GM21576 (cell line): ENCODE data around the gene GATA3.
"Not testable (repeated sequence)": the region's sequence is repeated elsewhere in the genome, so short reads cannot be mapped to it uniquely, and the experiment has no call there.

Experiments used
- ATAC-seq: cut with Tn5 transposase; IDR thresholded peaks from one replicate; pipeline ENCODE4 v1.9.1; 2021; ENCODE audit warnings: mild to moderate bottlenecking, moderate library complexity; ENCODE audit not compliant: unreplicated experiment

The GATA3 gene

GRCh38 chr10:8054494-8055407 is at the start of gene GATA3:
Gene GATA3, plus strand, starts transcription at chr10:8054688. Its CDS starts 968 bp downstream, at chr10:8055656.
- ATAC-seq, result peak; percentile 28

GRCh38 chr10:8006274-8006999 is 48.1 kb upstream of the GATA3 start:
- peak; percentile 50 for ATAC-seq

GRCh38 chr10:8009031-8009430 is 45.5 kb upstream of the GATA3 start:
- ATAC-seq, result no peak

- no peak for ATAC-seq
Observed at GRCh38 chr10:8013006-8013405, 41.5 kb upstream of the GATA3 start.

GRCh38 chr10:8013619-8014018 is 40.9 kb upstream of the GATA3 start:
- ATAC-seq, result no peak

DNA sequence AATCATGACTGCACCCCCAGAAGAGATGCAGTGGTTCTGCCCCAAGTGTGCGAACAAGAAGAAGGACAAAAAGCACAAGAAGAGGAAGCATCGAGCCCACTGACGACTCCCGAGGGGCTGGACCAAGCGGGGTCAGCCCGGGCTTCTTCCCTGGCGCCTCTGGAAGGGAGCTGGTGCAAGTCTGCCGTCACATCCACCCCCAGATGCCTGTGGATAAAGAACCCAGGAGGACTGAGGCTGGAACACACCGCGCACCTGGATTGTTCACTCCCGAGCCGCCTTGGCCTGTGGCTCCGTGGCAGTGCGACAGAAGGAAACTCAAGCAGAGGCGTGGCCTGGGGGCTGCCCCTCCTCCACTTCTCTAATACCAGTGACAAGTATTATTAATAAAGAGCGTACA is 39.8 kb upstream of the GATA3 start:
- ATAC-seq, result no peak

GRCh38 chr10:8017277-8017676 is 37.2 kb upstream of the GATA3 start:
- no peak for ATAC-seq

- ATAC-seq, result no peak
Observed at GRCh38 chr10:8023321-8023720, 31.2 kb upstream of the GATA3 start.

GRCh38 chr10:8023851-8024250 is 30.6 kb upstream of the GATA3 start:
- no peak for ATAC-seq

- no peak for ATAC-seq
Observed at GRCh38 chr10:8026349-8027259, 27.9 kb upstream of the GATA3 start.

DNA sequence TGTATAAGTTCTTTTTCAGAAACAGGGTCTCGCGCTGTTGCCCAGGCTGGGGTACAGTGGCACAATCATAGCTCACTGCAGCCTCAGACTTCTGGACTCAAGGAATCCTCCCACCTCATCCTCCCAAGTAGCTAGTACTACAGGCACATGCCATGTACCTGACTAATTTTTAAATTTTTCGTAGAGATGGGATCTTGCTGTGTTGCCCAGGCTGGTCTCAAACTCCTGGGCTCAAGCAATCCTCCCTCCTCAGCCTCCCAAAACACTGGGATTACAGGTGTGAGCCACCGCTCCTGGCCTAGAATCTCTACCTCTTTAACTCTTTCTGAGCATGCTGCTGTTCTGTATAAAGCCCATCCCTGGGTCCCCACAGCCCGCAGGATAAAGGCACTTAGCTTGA is 23.3 kb upstream of the GATA3 start:
- not testable (repeated sequence) for ATAC-seq

DNA sequence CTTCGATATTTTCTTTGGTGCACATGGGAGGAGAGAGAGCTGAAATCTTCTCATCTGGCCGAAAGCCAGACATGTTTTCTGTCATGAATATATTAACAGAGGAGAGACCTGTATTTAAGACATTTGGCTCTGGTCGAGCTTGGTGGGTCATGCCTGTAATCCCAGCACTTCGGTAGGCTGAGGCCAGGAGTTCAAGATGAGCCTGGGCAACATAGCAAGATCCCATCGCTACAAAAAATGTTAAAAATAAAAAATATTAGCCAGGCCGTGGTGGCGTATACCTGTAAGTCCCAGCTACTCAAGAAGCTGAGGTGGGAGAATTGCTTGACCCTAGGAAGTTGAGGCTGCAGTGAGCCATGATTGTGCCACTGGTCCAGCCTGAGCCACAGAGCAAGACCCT is 21.9 kb upstream of the GATA3 start:
- ATAC-seq, result no peak

GRCh38 chr10:8033812-8034465 is 20.5 kb upstream of the GATA3 start:
- no peak for ATAC-seq

DNA sequence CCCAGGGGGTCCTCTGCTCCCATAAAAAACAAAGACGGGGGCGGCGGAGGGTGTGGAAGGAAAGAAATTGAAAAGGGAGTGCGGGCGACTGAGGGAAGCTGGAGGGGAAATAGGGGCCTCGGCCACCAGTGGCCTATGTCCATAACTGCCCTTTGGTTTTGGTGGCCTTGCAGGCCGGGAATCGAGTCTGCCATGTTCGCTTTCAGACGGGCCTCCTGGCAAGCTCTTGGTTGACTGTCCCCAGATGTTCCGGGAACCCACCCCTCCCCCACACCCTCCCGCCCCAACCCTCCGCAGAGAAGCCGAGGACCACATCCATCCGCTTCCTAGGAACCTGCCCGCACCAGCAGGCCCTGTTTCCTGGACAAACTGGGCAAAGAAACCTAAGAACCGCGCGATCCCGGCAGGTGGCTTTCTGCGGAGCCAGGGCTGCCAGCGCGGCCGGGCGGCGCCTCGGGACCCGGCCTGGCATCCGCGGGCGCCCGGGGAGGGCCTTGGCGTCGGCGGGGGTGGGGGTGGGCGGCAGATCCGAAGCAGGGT is 20.0 kb upstream of the GATA3 start:
- ATAC-seq, result no peak

DNA sequence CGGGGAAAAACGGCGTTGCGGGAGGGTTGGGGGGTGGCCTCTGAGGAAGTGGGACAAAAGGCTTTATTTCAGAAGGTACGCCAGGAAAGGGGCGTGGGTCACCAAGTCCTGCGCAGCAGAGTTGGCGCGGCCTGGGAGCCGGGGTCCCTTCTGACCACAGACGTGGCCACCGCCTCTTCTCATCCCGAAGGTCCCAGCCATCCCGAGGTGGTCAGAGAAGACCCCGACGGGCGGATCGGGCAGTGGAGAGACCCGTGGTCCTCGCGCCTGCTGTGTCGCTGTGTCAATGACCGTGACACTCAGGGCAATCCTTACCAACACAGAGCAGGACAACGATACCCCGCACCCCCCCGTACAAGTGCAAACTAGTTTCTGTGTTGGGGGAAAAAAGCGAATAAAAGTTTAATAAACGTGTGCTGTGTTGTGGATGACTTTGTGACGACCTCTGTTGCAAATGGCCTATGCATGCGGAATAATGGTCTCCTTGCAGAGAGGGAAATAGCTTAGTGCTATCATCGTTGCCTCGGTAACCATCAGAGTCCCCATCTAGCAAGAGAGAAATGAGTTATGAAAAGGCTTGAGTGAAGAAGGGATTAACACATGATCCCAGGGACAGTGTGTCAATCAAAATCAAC is 19.4 kb upstream of the GATA3 start:
- no peak for ATAC-seq

DNA sequence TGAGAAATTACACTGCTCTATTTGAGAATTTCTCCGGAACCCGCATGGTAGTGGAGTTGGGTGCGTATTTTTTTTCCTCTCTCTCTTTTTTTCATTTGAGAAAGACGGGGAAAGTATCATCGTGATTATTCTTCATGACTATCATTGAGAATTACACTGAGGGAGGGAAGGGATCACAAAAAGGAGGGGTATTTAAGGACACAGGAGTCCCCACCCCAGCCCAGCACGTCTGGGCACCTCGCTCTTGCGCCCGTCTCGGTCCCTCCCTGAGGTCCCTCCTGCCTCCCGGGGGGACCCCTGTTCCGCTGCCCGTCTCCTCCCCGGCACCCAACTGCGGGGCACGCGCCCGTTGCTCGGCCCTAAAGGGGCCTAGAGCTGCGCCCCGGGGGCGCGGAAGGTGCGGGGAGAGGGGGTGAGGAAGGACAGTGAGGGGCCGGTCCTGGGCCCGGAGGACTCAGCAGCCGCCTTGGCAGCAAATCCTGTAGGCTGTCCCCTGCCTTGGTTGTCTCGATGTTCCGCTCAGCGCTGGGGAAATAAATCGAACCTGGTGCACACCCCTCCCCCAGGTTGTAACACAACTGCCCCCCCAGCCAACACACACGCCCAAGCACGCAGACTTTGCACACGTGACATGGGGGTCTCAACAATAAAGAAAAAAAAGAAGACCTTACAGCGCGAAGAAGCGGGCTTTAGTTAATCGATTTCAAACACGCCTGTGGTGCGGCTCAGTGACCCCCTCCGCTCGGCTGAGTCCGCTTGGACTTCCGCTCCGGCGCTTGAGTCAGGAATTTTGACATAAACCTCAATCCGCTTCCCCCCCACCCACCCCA is 18.6 kb upstream of the GATA3 start:
- ATAC-seq, result no peak

DNA sequence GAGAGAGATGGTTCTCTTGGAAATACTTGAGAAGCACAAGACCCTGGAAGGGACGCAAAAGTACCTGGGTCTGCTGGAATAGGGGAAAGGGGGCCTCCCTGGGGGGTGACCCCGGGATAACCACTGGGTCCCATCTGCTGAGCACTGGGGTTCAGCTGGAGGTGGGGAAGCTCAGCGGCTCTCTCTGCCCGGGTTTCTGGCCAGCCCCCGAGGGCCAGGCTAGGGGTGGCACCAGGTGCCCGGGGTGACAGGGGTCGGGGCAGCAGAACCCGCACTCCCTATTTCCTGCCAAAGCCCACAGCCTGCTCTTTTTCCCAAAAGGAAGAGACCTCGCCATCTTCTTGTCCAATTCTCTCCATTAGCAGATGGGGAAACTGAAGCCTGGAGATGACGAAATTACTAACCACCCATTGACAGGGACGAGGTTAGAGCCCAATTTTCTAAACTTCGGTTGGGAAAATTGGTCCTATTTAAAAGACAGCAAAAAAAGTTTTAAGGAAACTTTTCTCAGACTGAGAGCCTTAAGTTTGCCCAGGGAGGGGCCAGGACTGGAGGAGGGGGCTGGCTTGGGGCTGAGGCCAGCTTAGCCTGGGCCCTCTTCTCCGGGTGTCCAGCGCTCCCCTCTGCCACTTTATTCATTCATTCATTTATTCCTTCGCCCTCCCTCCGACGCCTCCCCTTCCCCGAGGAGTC is 17.8 kb upstream of the GATA3 start:
- ATAC-seq, result no peak

- ATAC-seq, result no peak
Observed at GRCh38 chr10:8037199-8037801, 17.2 kb upstream of the GATA3 start.
